Measurements from ENCODE around the gene THY1.
"Not testable (repeated sequence)": the region's sequence is repeated elsewhere in the genome, so short reads cannot be mapped to it uniquely, and the experiment has no call there.

Gene THY1

GRCh38 chr11:119417726-119418540, 5.0 kb downstream of the THY1 start:
- H3K9me3 Mint-ChIP-seq, result peaks cover 6% of the 10 kb centered on the region
- peaks cover 12% of the 10 kb centered on the region for H3K4me1 Mint-ChIP-seq
- no peak overlapping the region for H3K4me3 Mint-ChIP-seq
- H3K27me3 Mint-ChIP-seq, result peaks cover 30% of the 10 kb centered on the region
- ATAC-seq, result no peak
- no peaks in the 10 kb centered on the region for H3K36me3 Mint-ChIP-seq (ENCODE audit: low read depth)
- H3K27ac Mint-ChIP-seq, result no peak overlapping the region
- no peak for DNase-seq

GRCh38 chr11:119416606-119417580, 6.1 kb downstream of the THY1 start:
- Mint-ChIP-seq H3K27ac (no peak overlapping the region), H3K4me1 (peaks cover 4% of the 10 kb centered on the region), H3K27me3 (peaks cover 22% of the 10 kb centered on the region), H3K9me3 (peaks cover 11% of the 10 kb centered on the region), H3K4me3 (no peak overlapping the region), H3K36me3 (ENCODE audit: low read depth) (no peaks in the 10 kb centered on the region)
- DNase-seq (no peak), ATAC-seq (no peak)

- ATAC-seq (no peak), DNase-seq (no peak)
- Mint-ChIP-seq H3K27me3 (peaks cover 15% of the 10 kb centered on the region), H3K4me3 (no peak overlapping the region), H3K4me1 (no peaks in the 10 kb centered on the region), H3K27ac (no peak overlapping the region), H3K36me3 (ENCODE audit: low read depth) (no peaks in the 10 kb centered on the region), H3K9me3 (peaks cover 11% of the 10 kb centered on the region)
Observed at GRCh38 chr11:119415966-119416365, 7.0 kb downstream of the THY1 start.

- Mint-ChIP-seq H3K27ac (no peak overlapping the region), H3K27me3 (peaks cover 14% of the 10 kb centered on the region), H3K4me1 (no peaks in the 10 kb centered on the region), H3K9me3 (peaks cover 11% of the 10 kb centered on the region), H3K4me3 (no peak overlapping the region), H3K36me3 (ENCODE audit: low read depth) (no peaks in the 10 kb centered on the region)
- no peak for ATAC-seq
- DNase-seq, result no peak
Observed at GRCh38 chr11:119415517-119415916, 7.5 kb downstream of the THY1 start.

- DNase-seq (no peak), ATAC-seq (no peak)
- Mint-ChIP-seq H3K4me1 (no peaks in the 10 kb centered on the region), H3K27ac (no peak overlapping the region), H3K36me3 (ENCODE audit: low read depth) (no peaks in the 10 kb centered on the region), H3K9me3 (peaks cover 11% of the 10 kb centered on the region), H3K4me3 (no peak overlapping the region), H3K27me3 (peaks cover 6% of the 10 kb centered on the region)
Observed at GRCh38 chr11:119414734-119415133, 8.2 kb downstream of the THY1 start.

DNA sequence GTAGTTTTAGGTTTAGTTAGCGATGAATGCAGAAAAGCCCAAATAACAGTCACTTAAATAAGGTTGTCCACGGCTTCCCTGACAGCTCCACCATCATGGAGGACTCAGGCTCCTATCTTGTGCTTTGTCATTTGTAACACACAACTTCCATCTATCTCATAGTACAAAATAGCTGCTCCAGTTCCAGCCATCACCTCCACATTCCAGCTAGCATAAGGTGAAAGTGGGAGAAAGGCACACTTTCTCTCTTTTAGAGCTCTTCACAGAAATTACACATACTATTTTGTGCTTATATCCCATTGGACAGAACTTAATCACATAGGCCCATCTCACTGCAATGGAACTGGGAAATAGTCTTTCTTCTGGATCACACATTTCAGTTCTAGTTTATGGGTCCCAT, 8.7 kb downstream of the THY1 start:
- Mint-ChIP-seq H3K27me3 (peaks cover 4% of the 10 kb centered on the region), H3K27ac (no peak overlapping the region), H3K9me3 (peaks cover 11% of the 10 kb centered on the region), H3K4me1 (no peaks in the 10 kb centered on the region), H3K36me3 (ENCODE audit: low read depth) (no peaks in the 10 kb centered on the region), H3K4me3 (no peak overlapping the region)
- ATAC-seq (no peak), DNase-seq (no peak)

GRCh38 chr11:119412072-119412471, 10.9 kb downstream of the THY1 start:
- peaks cover 2% of the 10 kb centered on the region for H3K27me3 Mint-ChIP-seq
- H3K36me3 Mint-ChIP-seq (ENCODE audit: low read depth), result no peaks in the 10 kb centered on the region
- ATAC-seq (no peak), DNase-seq (no peak)
- no peak overlapping the region for H3K27ac Mint-ChIP-seq
- peaks cover 11% of the 10 kb centered on the region for H3K9me3 Mint-ChIP-seq
- no peaks in the 10 kb centered on the region for H3K4me1 Mint-ChIP-seq
- no peak overlapping the region for H3K4me3 Mint-ChIP-seq

- no peak for ATAC-seq
- no peak overlapping the region for H3K27ac Mint-ChIP-seq
- no peak for DNase-seq
- H3K4me1 Mint-ChIP-seq, result no peaks in the 10 kb centered on the region
- peaks cover 4% of the 10 kb centered on the region for H3K27me3 Mint-ChIP-seq
- no peaks in the 10 kb centered on the region for H3K36me3 Mint-ChIP-seq (ENCODE audit: low read depth)
- H3K9me3 Mint-ChIP-seq, result peaks cover 11% of the 10 kb centered on the region
- no peak overlapping the region for H3K4me3 Mint-ChIP-seq
Observed at GRCh38 chr11:119410501-119410900, 12.5 kb downstream of the THY1 start.

- Mint-ChIP-seq H3K4me1 (no peaks in the 10 kb centered on the region), H3K27ac (no peak overlapping the region), H3K27me3 (peaks cover 4% of the 10 kb centered on the region), H3K9me3 (peaks cover 11% of the 10 kb centered on the region), H3K4me3 (no peak overlapping the region), H3K36me3 (ENCODE audit: low read depth) (no peaks in the 10 kb centered on the region)
- DNase-seq (no peak), ATAC-seq (no peak)
Observed at GRCh38 chr11:119409731-119410130, 13.2 kb downstream of the THY1 start.

DNA sequence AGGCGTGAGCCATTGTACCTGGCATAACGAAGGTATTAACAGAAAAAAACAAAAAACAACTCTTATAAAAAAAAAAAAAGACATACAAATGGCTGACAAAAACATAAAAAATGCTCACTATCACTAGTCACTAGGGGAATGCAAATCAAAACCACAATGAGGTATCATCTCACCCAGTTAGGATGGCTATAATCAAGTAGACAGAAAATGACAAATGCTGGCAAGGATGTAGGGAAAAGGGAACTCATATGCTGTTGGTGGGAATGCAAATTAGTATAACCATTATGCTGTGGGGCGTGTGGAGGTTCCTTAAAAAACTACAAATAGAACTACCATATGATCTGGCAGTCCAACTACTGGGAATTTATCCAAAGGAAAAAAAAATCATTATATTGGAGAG, 17.0 kb downstream of the THY1 start:
- no peak overlapping the region for H3K4me3 Mint-ChIP-seq
- H3K27ac Mint-ChIP-seq, result no peak overlapping the region
- H3K27me3 Mint-ChIP-seq, result peaks cover 4% of the 10 kb centered on the region
- no peaks in the 10 kb centered on the region for H3K36me3 Mint-ChIP-seq (ENCODE audit: low read depth)
- peaks cover 4% of the 10 kb centered on the region for H3K9me3 Mint-ChIP-seq
- ATAC-seq, result no peak
- no peak for DNase-seq
- H3K4me1 Mint-ChIP-seq, result no peaks in the 10 kb centered on the region

DNA sequence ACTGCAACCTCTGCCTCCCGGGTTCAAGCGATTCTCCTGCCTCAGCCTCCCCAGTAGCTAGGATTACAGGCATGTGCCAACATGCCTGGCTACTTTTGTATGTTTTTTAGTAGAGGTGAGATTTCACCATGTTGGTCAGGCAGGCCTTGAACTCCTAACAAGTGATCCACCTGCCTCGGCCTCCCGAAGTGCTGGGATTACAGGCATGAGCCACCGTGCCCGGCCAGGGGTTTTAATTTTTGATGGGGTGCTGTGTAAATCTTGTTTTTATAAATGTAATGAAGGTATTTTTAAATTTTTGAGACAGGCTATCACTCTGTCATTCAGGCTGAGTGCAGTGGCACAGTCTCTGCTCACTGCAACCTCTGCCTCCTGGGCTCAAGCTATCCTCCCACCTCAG, 17.5 kb downstream of the THY1 start:
- H3K4me3 Mint-ChIP-seq, H3K4me1 Mint-ChIP-seq: not testable (repeated sequence)

GRCh38 chr11:119404872-119405271, 18.1 kb downstream of the THY1 start:
- Mint-ChIP-seq H3K9me3 (peaks cover 11% of the 10 kb centered on the region), H3K4me3 (no peak overlapping the region), H3K36me3 (ENCODE audit: low read depth) (no peaks in the 10 kb centered on the region), H3K4me1 (no peaks in the 10 kb centered on the region), H3K27ac (no peak overlapping the region), H3K27me3 (peaks cover 4% of the 10 kb centered on the region)
- DNase-seq (no peak), ATAC-seq (no peak)

More for the DNA sequence above, 17.5 kb downstream of the THY1 start:
- H3K36me3 Mint-ChIP-seq (ENCODE audit: low read depth); H3K27ac Mint-ChIP-seq; DNase-seq; H3K27me3 Mint-ChIP-seq; ATAC-seq; H3K9me3 Mint-ChIP-seq: not testable (repeated sequence)

- peaks cover 29% of the 10 kb centered on the region for H3K9me3 Mint-ChIP-seq
- ATAC-seq (no peak), DNase-seq (no peak)
- no peaks in the 10 kb centered on the region for H3K4me1 Mint-ChIP-seq
- no peak overlapping the region for H3K27ac Mint-ChIP-seq
- H3K4me3 Mint-ChIP-seq, result no peak overlapping the region
- H3K36me3 Mint-ChIP-seq (ENCODE audit: low read depth), result peaks cover 1% of the 10 kb centered on the region
- H3K27me3 Mint-ChIP-seq, result peaks cover 13% of the 10 kb centered on the region
Observed at GRCh38 chr11:119403021-119403420, 20.0 kb downstream of the THY1 start.

DNA sequence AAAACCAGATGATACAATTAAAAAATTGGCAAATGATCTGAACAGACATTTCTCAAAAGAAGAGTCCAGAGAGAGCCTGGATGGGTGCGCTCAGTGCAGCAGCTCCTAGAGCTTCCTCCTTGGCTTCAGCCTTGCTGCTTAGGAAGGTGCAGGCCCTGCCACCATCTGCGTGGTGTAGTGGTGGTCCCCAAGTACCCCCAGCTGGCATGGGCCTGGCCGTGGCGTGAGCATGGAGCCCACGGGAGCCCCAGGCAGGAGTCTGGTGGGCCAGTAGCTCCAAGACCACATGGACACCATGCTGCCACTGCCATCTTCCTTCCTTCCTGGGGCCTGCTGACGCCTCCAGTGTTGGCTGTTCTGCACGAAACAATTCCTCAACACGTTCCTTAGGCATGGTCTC, 20.5 kb downstream of the THY1 start:
- no peak for ATAC-seq

DNA sequence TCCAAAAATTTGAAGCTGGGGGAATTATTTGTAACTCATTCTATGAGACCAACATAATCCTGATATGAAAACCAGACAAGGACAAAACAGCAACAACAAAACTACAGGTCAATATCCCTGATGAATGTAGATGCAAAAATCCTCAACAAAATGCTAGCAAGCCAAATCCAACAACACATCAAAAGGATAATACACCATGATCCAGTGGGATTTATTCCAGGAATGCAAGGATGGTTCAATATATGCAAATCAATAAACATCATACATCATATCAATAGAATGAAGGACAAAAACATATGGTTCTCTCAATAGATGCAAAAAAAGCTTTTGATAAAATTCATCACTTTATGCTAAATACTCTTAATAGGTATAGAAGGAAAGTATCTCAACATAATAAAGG, 22.1 kb downstream of the THY1 start:
- no peak for DNase-seq
- H3K27ac Mint-ChIP-seq, result no peak overlapping the region
- no peaks in the 10 kb centered on the region for H3K4me1 Mint-ChIP-seq
- H3K36me3 Mint-ChIP-seq (ENCODE audit: low read depth), result peaks cover 4% of the 10 kb centered on the region
- H3K4me3 Mint-ChIP-seq, result no peak overlapping the region
- H3K27me3 Mint-ChIP-seq, result peaks cover 16% of the 10 kb centered on the region
- H3K9me3 Mint-ChIP-seq, result peaks cover 34% of the 10 kb centered on the region
- no peak for ATAC-seq

More for the DNA sequence above, 20.5 kb downstream of the THY1 start:
- Mint-ChIP-seq H3K4me3 (no peak overlapping the region), H3K36me3 (ENCODE audit: low read depth) (peaks cover 4% of the 10 kb centered on the region), H3K27me3 (peaks cover 15% of the 10 kb centered on the region), H3K9me3 (peaks cover 34% of the 10 kb centered on the region), H3K27ac (no peak overlapping the region), H3K4me1 (no peaks in the 10 kb centered on the region)
- no peak for DNase-seq
